ENCODE data around the gene KAT2B. TPM values are rescaled to one million over a fixed set of nuclear protein-coding genes. Genes with fewer than 3 reads are reported as not detected.

KAT2B gene
- total RNA-seq, 1 donor from 2014 or later = 8.4 TPM

- H3K4me3 ChIP-seq (ENCODE audit: low read length in 3 of 3) = no peak overlapping the region
- H3K9me3 ChIP-seq (ENCODE audit: control insufficient read depth in 3 of 3, low read length in 3 of 3) = no peaks in the 10 kb centered on the region
- no peak overlapping the region for H3K9ac ChIP-seq (ENCODE audit: low read depth in 1 of 3, low read length in 3 of 3)
- no peak overlapping the region for H3K27ac ChIP-seq (ENCODE audit: low read depth, low read length)
- peaks cover 19 to 20% (median 20%) of the 10 kb centered on the region in 3 donors for H3K4me1 ChIP-seq (ENCODE audit: control insufficient read depth in 3 of 3, insufficient read depth in 3 of 3, low read length in 3 of 3)
- H3K27me3 ChIP-seq (ENCODE audit: control insufficient read depth in 3 of 3, insufficient read depth in 3 of 3, low read length in 3 of 3) = no peaks in the 10 kb centered on the region
- H3K36me3 ChIP-seq (ENCODE audit: control insufficient read depth in 3 of 3, insufficient read depth in 3 of 3, low read length in 3 of 3) = peaks cover 0 to 4% (median 0%) of the 10 kb centered on the region in 3 donors
These were observed 43.7 kb downstream of the KAT2B start for GRCh38 chr3:20083953-20084352.

- Histone ChIP-seq H3K9ac (ENCODE audit: low read depth in 1 of 3, low read length in 3 of 3) (no peak overlapping the region), H3K27me3 (ENCODE audit: control insufficient read depth in 3 of 3, insufficient read depth in 3 of 3, low read length in 3 of 3) (no peaks in the 10 kb centered on the region), H3K36me3 (ENCODE audit: control insufficient read depth in 3 of 3, insufficient read depth in 3 of 3, low read length in 3 of 3) (peaks cover 2 to 5% (median 3%) of the 10 kb centered on the region in 3 donors), H3K4me3 (ENCODE audit: low read length in 3 of 3) (no peak overlapping the region), H3K4me1 (ENCODE audit: control insufficient read depth in 3 of 3, insufficient read depth in 3 of 3, low read length in 3 of 3) (peaks cover 4 to 7% (median 6%) of the 10 kb centered on the region in 3 donors), H3K9me3 (ENCODE audit: control insufficient read depth in 3 of 3, low read length in 3 of 3) (no peaks in the 10 kb centered on the region), H3K27ac (ENCODE audit: low read depth, low read length) (no peak overlapping the region)
These were observed 51.2 kb downstream of the KAT2B start for GRCh38 chr3:20091331-20092047.

GRCh38 chr3:20095470-20095869 lies 55.2 kb downstream of the KAT2B start:
- Histone ChIP-seq H3K9me3 (ENCODE audit: control insufficient read depth in 3 of 3, low read length in 3 of 3) (no peaks in the 10 kb centered on the region), H3K9ac (ENCODE audit: low read depth in 1 of 3, low read length in 3 of 3) (no peak overlapping the region), H3K36me3 (ENCODE audit: control insufficient read depth in 3 of 3, insufficient read depth in 3 of 3, low read length in 3 of 3) (peaks cover 3 to 9% (median 5%) of the 10 kb centered on the region in 3 donors), H3K27ac (ENCODE audit: low read depth, low read length) (no peak overlapping the region), H3K27me3 (ENCODE audit: control insufficient read depth in 3 of 3, insufficient read depth in 3 of 3, low read length in 3 of 3) (no peaks in the 10 kb centered on the region), H3K4me1 (ENCODE audit: control insufficient read depth in 3 of 3, insufficient read depth in 3 of 3, low read length in 3 of 3) (peaks cover 7 to 12% (median 11%) of the 10 kb centered on the region in 3 donors), H3K4me3 (ENCODE audit: low read length in 3 of 3) (no peak overlapping the region)

- H3K27me3 ChIP-seq (ENCODE audit: control insufficient read depth in 3 of 3, insufficient read depth in 3 of 3, low read length in 3 of 3) = no peaks in the 10 kb centered on the region
- H3K27ac ChIP-seq (ENCODE audit: low read depth, low read length) = no peak overlapping the region
- no peak overlapping the region for H3K9ac ChIP-seq (ENCODE audit: low read depth in 1 of 3, low read length in 3 of 3)
- no peak overlapping the region for H3K4me3 ChIP-seq (ENCODE audit: low read length in 3 of 3)
- H3K9me3 ChIP-seq (ENCODE audit: control insufficient read depth in 3 of 3, low read length in 3 of 3) = no peaks in the 10 kb centered on the region
- peaks cover 7 to 12% (median 11%) of the 10 kb centered on the region in 3 donors for H3K4me1 ChIP-seq (ENCODE audit: control insufficient read depth in 3 of 3, insufficient read depth in 3 of 3, low read length in 3 of 3)
- peaks cover 3 to 9% (median 8%) of the 10 kb centered on the region in 3 donors for H3K36me3 ChIP-seq (ENCODE audit: control insufficient read depth in 3 of 3, insufficient read depth in 3 of 3, low read length in 3 of 3)
These were observed 56.0 kb downstream of the KAT2B start for GRCh38 chr3:20096135-20096685.

GRCh38 chr3:20097015-20097414 lies 56.8 kb downstream of the KAT2B start:
- no peaks in the 10 kb centered on the region for H3K27me3 ChIP-seq (ENCODE audit: control insufficient read depth in 3 of 3, insufficient read depth in 3 of 3, low read length in 3 of 3)
- H3K9me3 ChIP-seq (ENCODE audit: control insufficient read depth in 3 of 3, low read length in 3 of 3) = no peaks in the 10 kb centered on the region
- H3K4me3 ChIP-seq (ENCODE audit: low read length in 3 of 3) = no peak overlapping the region
- H3K4me1 ChIP-seq (ENCODE audit: control insufficient read depth in 3 of 3, insufficient read depth in 3 of 3, low read length in 3 of 3) = peaks cover 7 to 12% (median 11%) of the 10 kb centered on the region in 3 donors
- no peak overlapping the region for H3K9ac ChIP-seq (ENCODE audit: low read depth in 1 of 3, low read length in 3 of 3)
- H3K36me3 ChIP-seq (ENCODE audit: control insufficient read depth in 3 of 3, insufficient read depth in 3 of 3, low read length in 3 of 3) = peaks cover 3 to 10% (median 9%) of the 10 kb centered on the region in 3 donors
- no peak overlapping the region for H3K27ac ChIP-seq (ENCODE audit: low read depth, low read length)

GRCh38 chr3:20099060-20099459 lies 58.8 kb downstream of the KAT2B start:
- peaks cover 3 to 10% (median 9%) of the 10 kb centered on the region in 3 donors for H3K36me3 ChIP-seq (ENCODE audit: control insufficient read depth in 3 of 3, insufficient read depth in 3 of 3, low read length in 3 of 3)

GRCh38 chr3:20100151-20100550 lies 59.9 kb downstream of the KAT2B start:
- no peak overlapping the region for H3K9ac ChIP-seq (ENCODE audit: low read depth in 1 of 3, low read length in 3 of 3)
- H3K36me3 ChIP-seq (ENCODE audit: control insufficient read depth in 3 of 3, insufficient read depth in 3 of 3, low read length in 3 of 3) = peaks cover 3 to 9% (median 8%) of the 10 kb centered on the region in 3 donors
- H3K27ac ChIP-seq (ENCODE audit: low read depth, low read length) = no peak overlapping the region
- H3K9me3 ChIP-seq (ENCODE audit: control insufficient read depth in 3 of 3, low read length in 3 of 3) = no peaks in the 10 kb centered on the region
- H3K4me1 ChIP-seq (ENCODE audit: control insufficient read depth in 3 of 3, insufficient read depth in 3 of 3, low read length in 3 of 3) = peaks cover 7 to 12% (median 11%) of the 10 kb centered on the region in 3 donors
- no peak overlapping the region for H3K4me3 ChIP-seq (ENCODE audit: low read length in 3 of 3)
- no peaks in the 10 kb centered on the region for H3K27me3 ChIP-seq (ENCODE audit: control insufficient read depth in 3 of 3, insufficient read depth in 3 of 3, low read length in 3 of 3)

More at GRCh38 chr3:20099060-20099459, 58.8 kb downstream of the KAT2B start:
- Histone ChIP-seq H3K27ac (ENCODE audit: low read depth, low read length) (no peak overlapping the region), H3K27me3 (ENCODE audit: control insufficient read depth in 3 of 3, insufficient read depth in 3 of 3, low read length in 3 of 3) (no peaks in the 10 kb centered on the region), H3K4me3 (ENCODE audit: low read length in 3 of 3) (no peak overlapping the region), H3K9ac (ENCODE audit: low read depth in 1 of 3, low read length in 3 of 3) (no peak overlapping the region), H3K9me3 (ENCODE audit: control insufficient read depth in 3 of 3, low read length in 3 of 3) (no peaks in the 10 kb centered on the region), H3K4me1 (ENCODE audit: control insufficient read depth in 3 of 3, insufficient read depth in 3 of 3, low read length in 3 of 3) (peaks cover 7 to 12% (median 11%) of the 10 kb centered on the region in 3 donors)

GRCh38 chr3:20101041-20101440 lies 60.8 kb downstream of the KAT2B start:
- no peak overlapping the region for H3K4me3 ChIP-seq (ENCODE audit: low read length in 3 of 3)
- H3K27me3 ChIP-seq (ENCODE audit: control insufficient read depth in 3 of 3, insufficient read depth in 3 of 3, low read length in 3 of 3) = no peaks in the 10 kb centered on the region
- no peak overlapping the region for H3K27ac ChIP-seq (ENCODE audit: low read depth, low read length)
- H3K4me1 ChIP-seq (ENCODE audit: control insufficient read depth in 3 of 3, insufficient read depth in 3 of 3, low read length in 3 of 3) = peaks cover 5 to 9% (median 8%) of the 10 kb centered on the region in 3 donors
- no peaks in the 10 kb centered on the region for H3K9me3 ChIP-seq (ENCODE audit: control insufficient read depth in 3 of 3, low read length in 3 of 3)
- H3K9ac ChIP-seq (ENCODE audit: low read depth in 1 of 3, low read length in 3 of 3) = no peak overlapping the region
- H3K36me3 ChIP-seq (ENCODE audit: control insufficient read depth in 3 of 3, insufficient read depth in 3 of 3, low read length in 3 of 3) = peaks cover 0 to 6% (median 5%) of the 10 kb centered on the region in 3 donors

- Histone ChIP-seq H3K9me3 (ENCODE audit: control insufficient read depth in 3 of 3, low read length in 3 of 3) (no peaks in the 10 kb centered on the region), H3K4me3 (ENCODE audit: low read length in 3 of 3) (no peak overlapping the region), H3K27me3 (ENCODE audit: control insufficient read depth in 3 of 3, insufficient read depth in 3 of 3, low read length in 3 of 3) (no peaks in the 10 kb centered on the region), H3K4me1 (ENCODE audit: control insufficient read depth in 3 of 3, insufficient read depth in 3 of 3, low read length in 3 of 3) (no peaks in the 10 kb centered on the region), H3K9ac (ENCODE audit: low read depth in 1 of 3, low read length in 3 of 3) (no peak overlapping the region), H3K27ac (ENCODE audit: low read depth, low read length) (no peak overlapping the region), H3K36me3 (ENCODE audit: control insufficient read depth in 3 of 3, insufficient read depth in 3 of 3, low read length in 3 of 3) (peaks cover 0 to 6% (median 0%) of the 10 kb centered on the region in 3 donors)
These were observed 63.5 kb downstream of the KAT2B start for GRCh38 chr3:20103731-20104130.

GRCh38 chr3:20104167-20104661 lies 64.0 kb downstream of the KAT2B start:
- no peaks in the 10 kb centered on the region for H3K27me3 ChIP-seq (ENCODE audit: control insufficient read depth in 3 of 3, insufficient read depth in 3 of 3, low read length in 3 of 3)
- H3K27ac ChIP-seq (ENCODE audit: low read depth, low read length) = no peak overlapping the region
- no peak overlapping the region for H3K4me3 ChIP-seq (ENCODE audit: low read length in 3 of 3)
- H3K36me3 ChIP-seq (ENCODE audit: control insufficient read depth in 3 of 3, insufficient read depth in 3 of 3, low read length in 3 of 3) = peaks cover 0 to 8% (median 0%) of the 10 kb centered on the region in 3 donors
- no peaks in the 10 kb centered on the region for H3K9me3 ChIP-seq (ENCODE audit: control insufficient read depth in 3 of 3, low read length in 3 of 3)
- no peaks in the 10 kb centered on the region for H3K4me1 ChIP-seq (ENCODE audit: control insufficient read depth in 3 of 3, insufficient read depth in 3 of 3, low read length in 3 of 3)
- no peak overlapping the region for H3K9ac ChIP-seq (ENCODE audit: low read depth in 1 of 3, low read length in 3 of 3)
